Uterus (tissue), 4 donors: Measurements from ENCODE around the gene CCM2L. TPM values are rescaled to one million over a fixed set of nuclear protein-coding genes. Genes with fewer than 3 reads are reported as not detected.

Experiments
- DNase-seq, 2 donors: peaks; one replicate each; pipeline ENCODE4 v3.0.0-alpha.2; 2019 to 2020
- H3K27ac ChIP-seq, 2 donors: fragments of 200-600 bp; sonication (generic); 1 replicate in 1 of 2; 2 replicates in 1 of 2; pipeline ENCODE4 v1.5.1; 2016 to 2018
- H3K27me3 ChIP-seq, 2 donors: fragments of 200-600 bp; sonication (generic); one replicate each; pipeline ENCODE4 v1.5.1; 2018 to 2019; ENCODE audit warnings: control low read depth in 1 of 2
- H3K36me3 ChIP-seq, 2 donors: fragments of 200-600 bp; sonication (generic); one replicate each; pipeline ENCODE4 v1.5.1; 2019; ENCODE audit warnings: control low read depth in 1 of 2
- H3K4me1 ChIP-seq, 2 donors: fragments of 200-600 bp; sonication (generic); one replicate each; pipeline ENCODE4 v1.5.1; 2018 to 2019; ENCODE audit warnings: control low read depth in 1 of 2
- H3K4me3 ChIP-seq, 2 donors: fragments of 200-600 bp; sonication (generic); 1 replicate in 1 of 2; 2 replicates in 1 of 2; pipeline ENCODE4 v1.5.1; 2018 to 2019; ENCODE audit warnings: mild to moderate bottlenecking in 1 of 2
- H3K9me3 ChIP-seq, 2 donors: fragments of 200-600 bp; sonication (generic); one replicate each; pipeline ENCODE4 v1.5.1; 2019; ENCODE audit warnings: control low read depth in 1 of 2
- POLR2A ChIP-seq, 2 donors: fragments of 450-650 bp; IDR thresholded peaks; one replicate each; pipeline ENCODE4 v1.6.1; 2016; ENCODE audit warnings: antibody characterized with exemption in 2 of 2, mild to moderate bottlenecking in 1 of 2, moderate library complexity in 1 of 2
- intact Hi-C: fragments of 100-400 bp; cut with DNase I; formaldehyde crosslinking; loops from one replicate; pipeline ENCODE4 v1.15.1; 2023; ENCODE audit warnings: low total_unique reads
- total RNA-seq, 4 donors: library from RNA; depleted of rRNA in 3 of 4; stranded (reverse); fragments of >200 nt in 3 of 4; gene quantifications; one replicate each; pipeline versions ENCODE4 v1.1.0 to v1.2.4, GENCODE V29; 2014 to 2023
- TF ChIP-seq, protein P1 (sequence below), 4 experiments: fragments of 200-600 bp in 2 of 4; fragments of 450-650 bp in 2 of 4; sonication (generic) in 2 of 4; IDR thresholded peaks; one replicate each; pipeline ENCODE4 v1.5.1; 2016 to 2019; ENCODE audit warnings: antibody characterized with exemption in 4 of 4, mild to moderate bottlenecking in 2 of 4, moderate library complexity in 1 of 4
- donor health status: DM: yes; HTN: yes; CAD: no.

The CCM2L gene
- total RNA-seq, 4 donors from 2014 or later: 3.5 to 21.9 (median 10.0) TPM

GRCh38 chr20:32034581-32035425 is 24.6 kb downstream of the CCM2L start:
- intact Hi-C loops: loop anchor here (5.0 kb wide), 1 partner anchor 213 kb away; no protein-coding TSS in a partner anchor
- no peak overlapping the region for H3K4me3 ChIP-seq
- no peak for DNase-seq
- H3K27ac ChIP-seq: no peak overlapping the region
- H3K9me3 ChIP-seq: no peaks in the 10 kb centered on the region
- H3K36me3 ChIP-seq: no peaks in the 10 kb centered on the region
- H3K4me1 ChIP-seq: no peaks in the 10 kb centered on the region
- peaks cover 0 to 16% of the 10 kb centered on the region in 2 donors for H3K27me3 ChIP-seq
- TF ChIP-seq, protein P1, sequence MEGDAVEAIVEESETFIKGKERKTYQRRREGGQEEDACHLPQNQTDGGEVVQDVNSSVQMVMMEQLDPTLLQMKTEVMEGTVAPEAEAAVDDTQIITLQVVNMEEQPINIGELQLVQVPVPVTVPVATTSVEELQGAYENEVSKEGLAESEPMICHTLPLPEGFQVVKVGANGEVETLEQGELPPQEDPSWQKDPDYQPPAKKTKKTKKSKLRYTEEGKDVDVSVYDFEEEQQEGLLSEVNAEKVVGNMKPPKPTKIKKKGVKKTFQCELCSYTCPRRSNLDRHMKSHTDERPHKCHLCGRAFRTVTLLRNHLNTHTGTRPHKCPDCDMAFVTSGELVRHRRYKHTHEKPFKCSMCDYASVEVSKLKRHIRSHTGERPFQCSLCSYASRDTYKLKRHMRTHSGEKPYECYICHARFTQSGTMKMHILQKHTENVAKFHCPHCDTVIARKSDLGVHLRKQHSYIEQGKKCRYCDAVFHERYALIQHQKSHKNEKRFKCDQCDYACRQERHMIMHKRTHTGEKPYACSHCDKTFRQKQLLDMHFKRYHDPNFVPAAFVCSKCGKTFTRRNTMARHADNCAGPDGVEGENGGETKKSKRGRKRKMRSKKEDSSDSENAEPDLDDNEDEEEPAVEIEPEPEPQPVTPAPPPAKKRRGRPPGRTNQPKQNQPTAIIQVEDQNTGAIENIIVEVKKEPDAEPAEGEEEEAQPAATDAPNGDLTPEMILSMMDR (IDR thresholded peaks at IDR 0.05): no peak
- no peak for TF ChIP-seq POLR2A (IDR thresholded peaks at IDR 0.05)

DNA sequence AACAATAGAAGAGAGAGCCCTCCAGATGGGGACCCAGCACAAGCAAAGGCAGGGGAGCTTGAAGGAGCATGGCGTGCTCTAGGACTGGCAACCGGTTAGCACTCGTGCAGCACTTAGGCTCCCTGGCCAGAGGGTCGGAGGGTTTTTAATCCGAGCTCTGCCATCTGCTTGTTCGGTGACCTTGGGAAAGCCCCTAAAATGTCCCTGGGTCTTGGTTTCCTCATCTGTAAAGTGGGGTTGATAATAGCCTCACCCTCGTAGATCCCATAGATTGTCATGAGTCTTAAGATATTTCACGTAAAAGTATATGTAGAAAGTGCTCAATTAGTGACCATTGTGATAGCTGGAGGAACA is 25.2 kb downstream of the CCM2L start:
- intact Hi-C loops: no loop called here
- no peaks in the 10 kb centered on the region for H3K9me3 ChIP-seq
- no peaks in the 10 kb centered on the region for H3K36me3 ChIP-seq
- no peak for TF ChIP-seq POLR2A (IDR thresholded peaks at IDR 0.05)
- TF ChIP-seq, protein P1 (IDR thresholded peaks at IDR 0.05): no peak
- H3K4me1 ChIP-seq: no peaks in the 10 kb centered on the region
- H3K27ac ChIP-seq: no peak overlapping the region
- H3K4me3 ChIP-seq: no peak overlapping the region
- H3K27me3 ChIP-seq: peaks cover 0 to 16% of the 10 kb centered on the region in 2 donors
- DNase-seq: no peak

- H3K27me3 ChIP-seq: peaks cover 0 to 16% of the 10 kb centered on the region in 2 donors
- no peak overlapping the region for H3K4me3 ChIP-seq
- intact Hi-C loops: no loop called here
These were observed 26.0 kb downstream of the CCM2L start for GRCh38 chr20:32036252-32036651.

DNA sequence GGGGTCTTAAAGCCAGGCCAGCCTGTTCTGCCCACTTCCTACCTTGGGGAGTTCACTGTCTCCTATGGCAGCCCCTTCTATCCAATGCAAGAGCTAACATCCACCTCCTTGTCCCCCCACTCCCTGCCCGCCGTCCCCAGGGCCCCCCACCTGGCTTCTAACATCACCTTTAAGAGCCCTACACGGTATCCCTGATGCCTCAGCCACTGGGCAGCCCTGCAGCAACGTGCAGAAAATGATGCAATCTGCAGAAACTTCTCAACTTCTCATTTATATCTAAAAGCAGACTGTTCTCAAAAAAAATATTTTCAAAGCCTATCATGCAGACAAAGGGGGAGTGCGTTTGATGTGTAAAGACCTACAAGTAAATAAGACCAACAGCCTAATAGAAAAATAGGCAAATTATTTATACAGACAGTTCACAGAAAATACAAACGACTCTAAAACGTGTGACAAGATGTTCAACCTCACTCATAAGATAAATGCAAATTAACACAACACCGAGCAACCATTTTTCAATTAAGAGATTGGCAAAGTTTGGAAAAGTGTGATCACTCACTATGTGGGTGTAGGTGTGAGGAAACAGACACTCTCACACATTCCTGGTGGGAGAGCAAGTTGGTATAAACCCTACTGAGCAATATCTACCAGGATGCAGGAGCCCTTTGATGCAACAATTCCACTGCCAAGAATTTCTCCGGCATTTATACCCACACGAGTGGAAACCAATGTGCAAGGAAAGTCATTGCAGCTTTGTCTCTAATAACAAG is 26.7 kb downstream of the CCM2L start:
- no peaks in the 10 kb centered on the region for H3K4me1 ChIP-seq
- TF ChIP-seq, protein P1 (IDR thresholded peaks at IDR 0.05): no peak
- TF ChIP-seq POLR2A (IDR thresholded peaks at IDR 0.05): no peak
- DNase-seq: no peak
- H3K4me3 ChIP-seq: no peak overlapping the region
- intact Hi-C loops: no loop called here
- H3K27ac ChIP-seq: no peak overlapping the region
- no peaks in the 10 kb centered on the region for H3K36me3 ChIP-seq
- no peaks in the 10 kb centered on the region for H3K9me3 ChIP-seq
- peaks cover 0 to 16% of the 10 kb centered on the region in 2 donors for H3K27me3 ChIP-seq

More at GRCh38 chr20:32036252-32036651, 26.0 kb downstream of the CCM2L start:
- no peaks in the 10 kb centered on the region for H3K36me3 ChIP-seq
- no peaks in the 10 kb centered on the region for H3K9me3 ChIP-seq
- H3K4me1 ChIP-seq: no peaks in the 10 kb centered on the region
- no peak for DNase-seq
- H3K27ac ChIP-seq: no peak overlapping the region
- no peak for TF ChIP-seq POLR2A (IDR thresholded peaks at IDR 0.05)
- TF ChIP-seq, protein P1 (IDR thresholded peaks at IDR 0.05): no peak

DNA sequence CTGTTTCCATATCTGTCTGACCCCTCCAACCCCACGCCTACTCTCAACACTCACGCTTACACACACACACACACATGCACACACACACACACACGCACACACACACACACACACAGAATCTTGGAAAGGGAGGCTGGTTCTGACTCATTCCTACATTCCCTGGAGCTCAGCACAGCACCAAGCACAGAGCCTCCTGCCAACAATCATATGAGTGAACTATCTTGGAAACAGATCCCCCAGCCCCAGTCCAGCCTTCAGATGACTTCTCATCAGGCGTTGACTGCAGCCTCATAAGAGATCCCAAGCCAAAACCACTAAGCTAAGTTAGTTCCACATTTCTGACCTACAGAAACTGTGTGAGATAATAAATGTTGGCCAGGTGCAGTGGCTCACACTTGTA is 27.7 kb downstream of the CCM2L start:
- TF ChIP-seq, protein P1 (IDR thresholded peaks at IDR 0.05): no peak
- no peak for TF ChIP-seq POLR2A (IDR thresholded peaks at IDR 0.05)
- no peak for DNase-seq
- Histone ChIP-seq H3K27me3 (peaks cover 0 to 6% of the 10 kb centered on the region in 2 donors), H3K4me1 (no peaks in the 10 kb centered on the region), H3K4me3 (no peak overlapping the region), H3K27ac (no peak overlapping the region), H3K9me3 (no peaks in the 10 kb centered on the region), H3K36me3 (no peaks in the 10 kb centered on the region)
- intact Hi-C loops: no loop called here
